ENCODE measurements around the gene SH3D19.
"Not testable (repeated sequence)": the region's sequence is repeated elsewhere in the genome, so short reads cannot be mapped to it uniquely, and the experiment has no call there.

Gene SH3D19

GRCh38 chr4:151267104-151267503, 58.3 kb downstream of the SH3D19 start:
- DNase-seq, result no peak

- DNase-seq, result no peak
These were observed 58.9 kb downstream of the SH3D19 start for GRCh38 chr4:151266497-151266896.

GRCh38 chr4:151263455-151263854, 62.0 kb downstream of the SH3D19 start:
- DNase-seq, result no peak

GRCh38 chr4:151260526-151260925, 64.9 kb downstream of the SH3D19 start:
- no peak for DNase-seq

GRCh38 chr4:151259752-151260151, 65.7 kb downstream of the SH3D19 start:
- DNase-seq, result no peak

GRCh38 chr4:151257704-151258103, 67.7 kb downstream of the SH3D19 start:
- DNase-seq, result no peak

GRCh38 chr4:151256134-151256533, 69.3 kb downstream of the SH3D19 start:
- no peak for DNase-seq

- DNase-seq, result not testable (repeated sequence)
These were observed 69.7 kb downstream of the SH3D19 start for GRCh38 chr4:151255680-151256079.

- not testable (repeated sequence) for DNase-seq
These were observed 70.2 kb downstream of the SH3D19 start for GRCh38 chr4:151255226-151255625.

- no peak for DNase-seq
These were observed 73.7 kb downstream of the SH3D19 start for GRCh38 chr4:151251603-151252304.

- DNase-seq, result no peak
These were observed 74.7 kb downstream of the SH3D19 start for GRCh38 chr4:151250706-151251105.

GRCh38 chr4:151248519-151248918, 76.9 kb downstream of the SH3D19 start:
- no peak for DNase-seq

GRCh38 chr4:151247395-151247794, 78.0 kb downstream of the SH3D19 start:
- DNase-seq, result no peak

GRCh38 chr4:151246742-151247141, 78.7 kb downstream of the SH3D19 start:
- DNase-seq, result no peak

- DNase-seq, result no peak
These were observed 83.1 kb downstream of the SH3D19 start for GRCh38 chr4:151242305-151242704.

- DNase-seq, result no peak
These were observed 85.8 kb downstream of the SH3D19 start for GRCh38 chr4:151239608-151240007.

GRCh38 chr4:151238477-151238876, 86.9 kb downstream of the SH3D19 start:
- no peak for DNase-seq

- DNase-seq, result no peak
These were observed 89.4 kb downstream of the SH3D19 start for GRCh38 chr4:151236036-151236435.

- DNase-seq, result not testable (repeated sequence)
These were observed 90.0 kb downstream of the SH3D19 start for GRCh38 chr4:151235373-151235772.

GRCh38 chr4:151233600-151233999, 91.8 kb downstream of the SH3D19 start:
- no peak for DNase-seq

- DNase-seq, result no peak
These were observed 93.3 kb downstream of the SH3D19 start for GRCh38 chr4:151231915-151232595.

- DNase-seq, result no peak
These were observed 97.0 kb downstream of the SH3D19 start for GRCh38 chr4:151228189-151229119.

GRCh38 chr4:151227731-151228130, 97.7 kb downstream of the SH3D19 start:
- DNase-seq, result no peak
